ENCODE results near the gene RABGAP1L. TPM values are rescaled to one million over a fixed set of nuclear protein-coding genes. Genes with fewer than 3 reads are reported as not detected.

The RABGAP1L gene
- total RNA-seq, 1 donor from 2014 or later = 54.4 TPM

Small RNAs within 50 kb of the gene (small RNA-seq; reads per million reads assigned to genes)
- gene BANF1P4 (ENCODE audit: low replicate concordance) = not detected
- gene RF00019 (ENCODE audit: low replicate concordance) = not detected
- gene RNU6-307P (ENCODE audit: low replicate concordance) = not detected

Other genes starting within 250 kb of the RABGAP1L start
- gene SERPINC1, start 242.2 kb upstream of the RABGAP1L start, total RNA-seq = not detected
- 24.5 TPM for gene RC3H1, start 137.2 kb upstream of the RABGAP1L start, total RNA-seq

All from skin of body (tissue), 2 donors.